IMR-90 (cell line): ENCODE measurements around the gene EPN2. TPM values are rescaled to one million over a fixed set of nuclear protein-coding genes. Genes with fewer than 3 reads are reported as not detected.

ENCODE experiments used
- ATAC-seq: fragments of 200-7000 bp; cut with Tn5 transposase; 2 replicates; pipeline ENCODE4 v1.9.1; 2020; ENCODE audit warnings: low read depth, mild to moderate bottlenecking, moderate library complexity
- BruUV-seq: library from RNA; stranded (reverse); fragments of 400-500 nt; replicated peaks from 2 replicates; lab custom pipeline; 2021; lab: Mats Ljungman, UMichigan
- CTCF ChIA-PET: fragments of 300-600 bp; formaldehyde crosslinking; extraction: SDS; loops from one replicate; lab custom pipeline; 2021; ENCODE audit warnings: antibody characterized with exemption; lab: Yijun Ruan, JAX
- POLR2A ChIA-PET: fragments of 300-600 bp; sonication (Branson Sonifier 250); formaldehyde crosslinking; loops from one replicate; lab custom pipeline; 2022; ENCODE audit warnings: antibody characterized with exemption; ENCODE audit not compliant: unreplicated experiment; lab: Charles Lee
- DNase-seq: peaks from one replicate; pipeline ENCODE4 v3.0.0; 2013
- H2AFZ ChIP-seq: replicated peaks from 2 replicates; pipeline ENCODE3; 2013; ENCODE audit warnings: low read length, mild to moderate bottlenecking; ENCODE audit not compliant: poor library complexity
- H2AK5ac ChIP-seq: 2 replicates; pipeline ENCODE4 v1.6.1; 2013; ENCODE audit warnings: low read depth, low read length, inconsistent platforms
- H2AK9ac ChIP-seq: replicated peaks from 2 replicates; pipeline ENCODE3; 2013; ENCODE audit warnings: mild to moderate bottlenecking, low read depth, low read length, moderate library complexity; ENCODE audit not compliant: poor library complexity
- H2BK120ac ChIP-seq: 2 replicates; pipeline ENCODE4 v1.6.1; 2013; ENCODE audit warnings: low read depth, low read length, inconsistent platforms
- H2BK15ac ChIP-seq: 3 replicates; pipeline ENCODE4 v1.6.1; 2013; ENCODE audit warnings: low read depth, low read length, inconsistent platforms
- H2BK20ac ChIP-seq: 2 replicates; pipeline ENCODE4 v1.6.1; 2013; ENCODE audit warnings: low read depth, mild to moderate bottlenecking, inconsistent platforms, low read length, moderate library complexity
- H2BK5ac ChIP-seq: 2 replicates; pipeline ENCODE4 v1.6.1; 2013; ENCODE audit warnings: mild to moderate bottlenecking, low read depth, low read length, inconsistent platforms; ENCODE audit not compliant: poor library complexity, severe bottlenecking
- H3K14ac ChIP-seq: replicated peaks from 2 replicates; pipeline ENCODE4 v1.6.1; 2013; ENCODE audit warnings: low read depth, low read length, inconsistent platforms
- H3K18ac ChIP-seq: 2 replicates; pipeline ENCODE4 v1.6.1; 2013; ENCODE audit warnings: low read depth, low read length, control low read depth
- H3K23ac ChIP-seq: 2 replicates; pipeline ENCODE4 v1.6.1; 2013; ENCODE audit warnings: low read depth, low read length, inconsistent platforms
- H3K27ac ChIP-seq: 2 replicates; pipeline ENCODE4 v1.5.1; 2013; ENCODE audit warnings: mild to moderate bottlenecking, control low read depth, low read length; ENCODE audit not compliant: insufficient read depth
- H3K27me3 ChIP-seq: 2 replicates; pipeline ENCODE4 v1.6.1; 2013; ENCODE audit warnings: low read length; ENCODE audit not compliant: control insufficient read depth, insufficient read depth
- H3K36me3 ChIP-seq: 2 replicates; pipeline ENCODE4 v1.6.1; 2013; ENCODE audit warnings: low read length, mixed read lengths; ENCODE audit not compliant: control insufficient read depth, insufficient read depth
- H3K4ac ChIP-seq: 2 replicates; pipeline ENCODE4 v1.6.1; 2013; ENCODE audit warnings: low read depth, low read length, inconsistent platforms
- H3K4me1 ChIP-seq: 2 replicates; pipeline ENCODE4 v1.6.1; 2013; ENCODE audit warnings: low read length, mixed read lengths; ENCODE audit not compliant: control insufficient read depth, insufficient read depth
- H3K4me2 ChIP-seq: 2 replicates; pipeline ENCODE4 v1.6.1; 2013; ENCODE audit warnings: low read depth, mild to moderate bottlenecking, control low read depth, low read length, moderate library complexity
- H3K4me3 ChIP-seq: 2 replicates; pipeline ENCODE4 v1.5.1; 2013; ENCODE audit warnings: low read depth, mild to moderate bottlenecking, control low read depth, low read length, moderate library complexity; ENCODE audit not compliant: insufficient read depth
- H3K56ac ChIP-seq: 2 replicates; pipeline ENCODE4 v1.6.1; 2013; ENCODE audit warnings: low read length, inconsistent platforms; ENCODE audit not compliant: insufficient read depth; ENCODE audit errors: extremely low read depth
- H3K79me1 ChIP-seq, 2 experiments: 2 replicates each; pipeline ENCODE4 v1.6.1; 2013; ENCODE audit warnings: low read length in 2 of 2, inconsistent platforms in 1 of 2, low read depth in 1 of 2
- H3K9ac ChIP-seq: 2 replicates; pipeline ENCODE4 v1.6.1; 2013; ENCODE audit warnings: low read depth, low read length, control low read depth
- H3K9me1 ChIP-seq: 2 replicates; pipeline ENCODE4 v1.6.1; 2013; ENCODE audit warnings: low read length, inconsistent platforms; ENCODE audit not compliant: insufficient read depth
- H3K9me3 ChIP-seq: 2 replicates; pipeline ENCODE4 v1.6.1; 2013; ENCODE audit warnings: low read length; ENCODE audit not compliant: control insufficient read depth, insufficient read depth
- H4K20me1 ChIP-seq: 2 replicates; pipeline ENCODE4 v1.6.1; 2013; ENCODE audit warnings: low read length, inconsistent platforms; ENCODE audit not compliant: insufficient read depth
- H4K5ac ChIP-seq: 2 replicates; pipeline ENCODE4 v1.6.1; 2013; ENCODE audit warnings: mild to moderate bottlenecking, low read depth, low read length, control low read depth
- H4K8ac ChIP-seq, 2 experiments: 2 replicates each; pipeline ENCODE4 v1.6.1; 2013; ENCODE audit warnings: low read depth in 2 of 2, low read length in 2 of 2, control low read depth in 1 of 2, inconsistent platforms in 1 of 2
- H4K91ac ChIP-seq: 2 replicates; pipeline ENCODE4 v1.6.1; 2013; ENCODE audit warnings: low read depth, low read length, inconsistent platforms; ENCODE audit not compliant: insufficient read depth
- BHLHE40 ChIP-seq: fragments of 150-350 bp; IDR thresholded peaks from 2 replicates; pipeline ENCODE4 v1.6.1; 2016; ENCODE audit warnings: mild to moderate bottlenecking, low read depth, low read length
- CEBPB ChIP-seq: IDR thresholded peaks from 2 replicates; pipeline ENCODE4 v1.6.1; 2012; ENCODE audit warnings: low read depth, low read length, improper control_type of control experiment
- MAFK ChIP-seq: IDR thresholded peaks from 2 replicates; pipeline ENCODE4 v1.6.1; 2012; ENCODE audit warnings: low read depth, low read length, improper control_type of control experiment
- RCOR1 ChIP-seq: IDR thresholded peaks from 2 replicates; pipeline ENCODE4 v1.6.1; 2012; ENCODE audit warnings: mild to moderate bottlenecking, low read length, improper control_type of control experiment; ENCODE audit not compliant: insufficient replicate concordance
- RFX5 ChIP-seq: IDR thresholded peaks from 2 replicates; pipeline ENCODE4 v1.8.0; 2012; ENCODE audit warnings: low read depth, mild to moderate bottlenecking, low read length, moderate library complexity
- WGBS, 2 experiments: methylation state at CpG; one replicate each; pipeline versions ENCODE4 v1.1.5 to v1.1.7; 2013; ENCODE audit warnings: missing lambda C conversion rate in 2 of 2; ENCODE audit not compliant: insufficient read length in 1 of 2; ENCODE audit errors: extremely low coverage in 2 of 2; 5-methylcytosine and 5-hydroxymethylcytosine counted together
- dilution Hi-C: fragments of 300-500 bp; cut with HindIII; formaldehyde crosslinking; loops from one replicate; pipeline ENCODE4 v1.14.3; 2018; ENCODE audit warnings: low sequenced_read_pairs; ENCODE audit not compliant: unreplicated experiment
- in situ Hi-C: fragments of 300-500 bp; cut with MboI; formaldehyde crosslinking; loops from 3 replicates; pipeline ENCODE4 v1.14.3; 2019; ENCODE audit warnings: low sequenced_read_pairs, inconsistent platforms, mixed read lengths
- intact Hi-C: fragments of 100-400 bp; cut with micrococcal nuclease; formaldehyde crosslinking; loops from 2 replicates; pipeline ENCODE4 v1.10.0; 2022
- polyA plus RNA-seq, 3 experiments: library from polyadenylated mRNA; depleted of rRNA; stranded (reverse); fragments of >200 nt; gene quantifications; 2 replicates each; pipeline ENCODE4 v1.2.3, GENCODE V29; 2012; ENCODE audit warnings: low replicate concordance in 1 of 3
- total RNA-seq: library from RNA; depleted of rRNA; stranded (reverse); fragments of >200 nt; gene quantifications from 2 replicates; pipeline ENCODE4 v1.2.3, GENCODE V29; 2012
- TF ChIP-seq, protein P1 (sequence below): fragments of 150-350 bp; IDR thresholded peaks from 2 replicates; pipeline ENCODE4 v1.6.1; 2017; ENCODE audit warnings: mild to moderate bottlenecking, antibody characterized with exemption, low read length, low read depth

The EPN2 gene
- total and polyA plus RNA-seq, 2 of the 4 experiments (the other 2 are of a cell fraction), result 14.9 to 25.3 TPM

DNA sequence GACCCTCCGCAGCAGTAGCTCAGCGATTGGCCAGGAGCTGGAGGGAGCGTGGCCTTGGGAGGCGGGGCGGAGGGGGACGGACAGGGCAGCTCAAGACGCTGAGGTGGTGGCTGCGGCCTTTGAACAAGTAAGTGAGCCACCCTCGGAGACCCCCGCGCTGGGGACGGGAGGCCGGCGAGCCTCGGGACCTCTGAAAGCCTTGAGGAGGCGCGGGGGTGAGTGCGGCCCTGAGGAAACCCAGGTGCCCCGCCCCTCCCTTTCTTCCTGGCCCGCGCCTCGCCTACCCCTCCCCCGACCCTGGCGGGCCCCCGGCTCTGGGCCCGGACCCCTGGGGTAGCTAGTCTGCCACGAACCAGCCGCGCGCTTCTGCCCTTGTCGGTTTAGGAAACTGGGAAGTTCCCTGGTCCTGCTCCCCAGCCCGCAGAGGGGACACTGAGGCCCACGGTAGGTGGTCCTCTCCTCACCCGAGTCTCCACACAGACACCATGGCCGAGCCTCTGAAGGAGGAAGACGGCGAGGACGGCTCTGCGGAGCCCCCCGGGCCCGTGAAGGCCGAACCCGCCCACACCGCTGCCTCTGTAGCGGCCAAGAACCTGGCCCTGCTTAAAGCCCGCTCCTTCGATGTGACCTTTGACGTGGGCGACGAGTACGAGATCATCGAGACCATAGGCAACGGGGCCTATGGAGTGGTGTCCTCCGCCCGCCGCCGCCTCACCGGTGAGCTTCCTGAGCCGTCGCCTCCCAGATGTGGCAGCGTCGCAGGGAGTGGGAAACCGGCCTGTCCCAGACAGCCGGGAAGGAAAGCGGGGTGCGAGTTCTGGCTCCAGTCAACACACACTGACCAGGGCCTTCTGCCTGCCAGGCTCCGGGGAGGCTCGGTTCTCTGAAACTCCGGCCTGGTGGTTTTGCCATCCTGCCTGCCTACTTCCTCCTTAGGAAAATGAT is 141.5 kb downstream of the EPN2 start, which contains the start of gene MAPK7:
Gene MAPK7 (plus strand): TSS at position 83 of the 945 bp plus-strand sequence. CDS start 403 bp downstream, at position 486.
- peaks cover 38% of the 10 kb centered on the region for H3K36me3 ChIP-seq
- H2AK5ac ChIP-seq, result peak within 1 kb of the TSS; percentile 83
- peaks cover 23% of the 10 kb centered on the region for H3K9me1 ChIP-seq
- peak within 1 kb of the TSS; percentile 74 for H3K4me2 ChIP-seq
- peak within 1 kb of the TSS; percentile 91 for H3K14ac ChIP-seq
- peak within 1 kb of the TSS; percentile 90 for H3K27ac ChIP-seq
- POLR2A ChIA-PET, result interaction anchor here (0.6 to 1.5 kb wide), 2 partner anchors 8 to 133 kb away, joined by 10 to 12 read pairs; partner anchors contain the start of gene MFAP4
- peak within 1 kb of the TSS; percentile 98 for H2AFZ ChIP-seq
- peak within 1 kb of the TSS; percentile 69 to 90 for H4K8ac ChIP-seq
- H2BK20ac ChIP-seq, result peak within 1 kb of the TSS; percentile 60; the same call in 1 of the 2 replicates
- intact Hi-C loops, result loop anchor here (5.0 kb wide), 1 partner anchor 384 kb away; no protein-coding TSS in a partner anchor
- H3K79me1 ChIP-seq, result peaks cover 32 to 57% of the 10 kb centered on the region in 2 experiments
- peak within 1 kb of the TSS; percentile 76; the same call in 1 of the 2 replicates for H2BK120ac ChIP-seq
- H4K20me1 ChIP-seq, result peaks cover 20% of the 10 kb centered on the region
- H3K9ac ChIP-seq, result peak within 1 kb of the TSS; percentile 90
- H4K5ac ChIP-seq, result peak within 1 kb of the TSS; percentile 85
- peak within 1 kb of the TSS; percentile 86 for H3K23ac ChIP-seq
- no peaks in the 10 kb centered on the region for H3K27me3 ChIP-seq
- ATAC-seq (peak; percentile 1), DNase-seq (no peak)
- peak within 1 kb of the TSS; percentile 72 for H3K4me3 ChIP-seq
- WGBS, 2 experiments, result 3% methylated on average over 38 of the region's 69 CpGs; no CpG with 5 or more reads in 1 of the 2 experiments
- H3K18ac ChIP-seq, result peak within 1 kb of the TSS; percentile 75
- no TSS peak for BruUV-seq
- H4K91ac ChIP-seq, result peak within 1 kb of the TSS; percentile 97
- H3K4ac ChIP-seq, result peak within 1 kb of the TSS; percentile 96
- peak within 1 kb of the TSS; percentile 99 for H2AK9ac ChIP-seq
- H2BK15ac ChIP-seq, result peak within 1 kb of the TSS; percentile 63; the same call in 1 of the 3 replicates
- dilution Hi-C loops, result no loop called here
- H3K56ac ChIP-seq, result peak within 1 kb of the TSS; percentile 87
- H3K9me3 ChIP-seq, result no peaks in the 10 kb centered on the region
- peak within 1 kb of the TSS; percentile 92 for H2BK5ac ChIP-seq
- in situ Hi-C loops, result no loop called here
- H3K4me1 ChIP-seq, result peaks cover 17% of the 10 kb centered on the region
- TF ChIP-seq RCOR1 (no peak), BHLHE40 (no peak), CEBPB (no peak), RFX5 (no peak), MAFK (no peak)
- TF ChIP-seq, protein P1, sequence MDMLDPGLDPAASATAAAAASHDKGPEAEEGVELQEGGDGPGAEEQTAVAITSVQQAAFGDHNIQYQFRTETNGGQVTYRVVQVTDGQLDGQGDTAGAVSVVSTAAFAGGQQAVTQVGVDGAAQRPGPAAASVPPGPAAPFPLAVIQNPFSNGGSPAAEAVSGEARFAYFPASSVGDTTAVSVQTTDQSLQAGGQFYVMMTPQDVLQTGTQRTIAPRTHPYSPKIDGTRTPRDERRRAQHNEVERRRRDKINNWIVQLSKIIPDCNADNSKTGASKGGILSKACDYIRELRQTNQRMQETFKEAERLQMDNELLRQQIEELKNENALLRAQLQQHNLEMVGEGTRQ, result peak; percentile 37; the same call in 1 of the 2 replicates
- CTCF ChIA-PET, result interaction anchor here (1.0 to 1.8 kb wide), 2 partner anchors 16 to 68 kb away, joined by 8 to 16 read pairs; partner anchors contain the start of gene B9D1
